Heart right ventricle (tissue), 16 donors: ENCODE results near the gene FBXO33. TPM values are rescaled to one million over a fixed set of nuclear protein-coding genes. Genes with fewer than 3 reads are reported as not detected.
"Not testable (repeated sequence)": the region's sequence is repeated elsewhere in the genome, so short reads cannot be mapped to it uniquely, and the experiment has no call there.

Experiments
- ATAC-seq, 8 donors: fragments of 200-7000 bp; cut with Tn5 transposase; one replicate each; pipeline ENCODE4 v1.9.1; 2020; ENCODE audit warnings: mild to moderate bottlenecking in 8 of 8, moderate library complexity in 8 of 8, moderate number of reproducible peaks in 1 of 8
- DNase-seq, 2 donors: peaks; one replicate each; pipeline ENCODE4 v3.0.0-alpha.2; 2020
- H3K27ac ChIP-seq, 10 donors: fragments of 200-600 bp; sonication (generic) in 2 of 10; one replicate each; pipeline versions ENCODE4 v1.5.0 to v1.8.0; 2020 to 2022; ENCODE audit warnings: mild to moderate bottlenecking in 3 of 10
- H3K27me3 ChIP-seq, 7 donors: fragments of 200-600 bp; one replicate each; pipeline ENCODE4 v1.8.0; 2021 to 2022; ENCODE audit warnings: mild to moderate bottlenecking in 2 of 7
- H3K36me3 ChIP-seq, 9 donors: fragments of 200-600 bp; sonication (generic) in 1 of 9; one replicate each; pipeline versions ENCODE4 v1.5.0 to v1.8.0; 2020 to 2022; ENCODE audit warnings: mild to moderate bottlenecking in 2 of 9
- H3K4me1 ChIP-seq, 9 donors: fragments of 200-600 bp; sonication (generic) in 1 of 9; one replicate each; pipeline versions ENCODE4 v1.5.0 to v1.8.0; 2020 to 2022; ENCODE audit warnings: mild to moderate bottlenecking in 4 of 9
- H3K4me3 ChIP-seq, 10 donors: fragments of 200-600 bp; sonication (generic) in 2 of 10; one replicate each; pipeline versions ENCODE4 v1.5.0 to v1.8.0; 2020 to 2022; ENCODE audit warnings: mild to moderate bottlenecking in 7 of 10, moderate library complexity in 2 of 10
- H3K9me3 ChIP-seq, 11 donors: fragments of 200-600 bp in 10 of 11; sonication (generic) in 2 of 11; one replicate each; pipeline versions ENCODE4 v1.5.0 to v1.8.0; 2013 to 2022; ENCODE audit warnings: mild to moderate bottlenecking in 2 of 11, control low read depth in 1 of 11, moderate library complexity in 1 of 11
- CTCF ChIP-seq, 9 donors: fragments of 200-600 bp; sonication (generic) in 2 of 9; IDR thresholded peaks; one replicate each; pipeline versions ENCODE4 v1.5.0 to v1.8.0; 2021 to 2022; ENCODE audit warnings: antibody characterized with exemption in 9 of 9, mild to moderate bottlenecking in 5 of 9, moderate library complexity in 1 of 9
- WGBS, 2 donors: extraction: QIAGEN DNeasy Blood & Tissue Kit; methylation state at CpG; one replicate each; pipeline ENCODE4 v1.1.7; 2013; ENCODE audit warnings: inconsistent platforms in 1 of 2; 5-methylcytosine and 5-hydroxymethylcytosine counted together
- intact Hi-C, 10 donors: fragments of 100-400 bp; cut with DNase I; formaldehyde crosslinking; loops; one replicate each; pipeline versions ENCODE4 v1.11.1 to v1.14.2; 2022
- polyA plus RNA-seq, 2 donors: library from polyadenylated mRNA; stranded (reverse); fragments of 200-250 nt; gene quantifications; one replicate each; pipeline ENCODE4 v1.2.3, GENCODE V29; 2013
- total RNA-seq, 10 donors: library from RNA; stranded (reverse); fragmentation: NEBNext Ultra II Directional in 3 of 10; extraction: Animal tissue kit (Norgen Biotek cat#: 25700) in 3 of 10; gene quantifications; one replicate each; pipeline versions ENCODE4 v1.2.1 to v1.2.4, GENCODE V29; 2021 to 2023
- donor health status: Arrhythmogenic right ventricular cardiomyopathy.
- donor health status: ischemic (EF 13 %, LVEDD 7.1; RV severe dilation, severe dysfunction).
- donor health status: healthy with polysubstance abuse.
- donor health status: DM: no; HTN: yes; CAD: no.
- donor health status: DM: no; HTN: no; CAD: no.
- donor health status: ischemic (EF 25% LVEDD 6.9; RV normal size, moderate dysfunction).
- donor health status: ischemic (EF 25% LVEDD 5.7; RV mildly dilated, moderate dysfunction).
- donor health status: healthy.
- donor health status: DM: yes; HTN: yes; CAD: no.
- donor health status: Ischemic cardiomyopathy.
- donor health status: ischemic (EF 35%, LVEDD 5.7; RV mildly dilated, moderate dysfunction).
- donor health status: nonischemic (EF 11% LVEDD 7.7; RV severe dilation, severe dysfunction).
- donor health status: DM: yes; HTN: yes; CAD: no.
- donor health status: PGD.
- donor health status: ischemic (EF 29% LVEDD 5.4; RV normal size, mild dysfunction).
- donor health status: nonischemic (EF 23%, LVEDD 6.1; RV moderate dilation, normal function).

FBXO33 gene
- total and polyA plus RNA-seq, 12 donors: 2.8 to 6.8 (median 4.8) TPM

GRCh38 chr14:39360316-39360715, 71.9 kb downstream of the FBXO33 start:
- no peaks in the 10 kb centered on the region for H3K4me1 ChIP-seq

GRCh38 chr14:39359069-39359468, 73.2 kb downstream of the FBXO33 start:
- H3K27me3 ChIP-seq, H3K4me3 ChIP-seq, ATAC-seq, intact Hi-C loops, DNase-seq, H3K27ac ChIP-seq, H3K4me1 ChIP-seq: not testable (repeated sequence)
- peaks cover 0 to 31% (median 3%) of the 10 kb centered on the region in 11 donors for H3K9me3 ChIP-seq
- peaks cover 0 to 36% (median 8%) of the 10 kb centered on the region in 9 donors for H3K36me3 ChIP-seq
- 92% methylated on average over 10 of the region's 10 CpGs for WGBS, 2 donors

More at GRCh38 chr14:39360316-39360715, 71.9 kb downstream of the FBXO33 start:
- DNase-seq (no peak), ATAC-seq (no peak)
- H3K4me3 ChIP-seq: no peak overlapping the region
- intact Hi-C loops: loop anchor here in 1 of 10 donors (10.0 kb wide), 1 partner anchor 246 kb away; the partner anchor contains the start of gene GEMIN2
- TF ChIP-seq CTCF (IDR thresholded peaks at IDR 0.05): no peak
- H3K36me3 ChIP-seq: peaks cover 0 to 45% (median 8%) of the 10 kb centered on the region in 9 donors
- no peaks in the 10 kb centered on the region for H3K27me3 ChIP-seq
- no peak overlapping the region for H3K27ac ChIP-seq
- H3K9me3 ChIP-seq: peaks cover 0 to 40% (median 15%) of the 10 kb centered on the region in 11 donors

- ATAC-seq (no peak), DNase-seq (no peak)
- no peak for TF ChIP-seq CTCF (IDR thresholded peaks at IDR 0.05)
- H3K27me3 ChIP-seq: no peaks in the 10 kb centered on the region
- peaks cover 0 to 72% (median 20%) of the 10 kb centered on the region in 9 donors for H3K36me3 ChIP-seq
- intact Hi-C loops: no loop called here
- 97% methylated on average over 9 of the region's 9 CpGs for WGBS, 2 donors
- H3K9me3 ChIP-seq: peaks cover 0 to 12% (median 0%) of the 10 kb centered on the region in 11 donors
- no peaks in the 10 kb centered on the region for H3K4me1 ChIP-seq
- H3K27ac ChIP-seq: no peak overlapping the region
- H3K4me3 ChIP-seq: no peak overlapping the region
Measured at GRCh38 chr14:39351708-39352107, 80.5 kb downstream of the FBXO33 start.

GRCh38 chr14:39350866-39351265, 81.4 kb downstream of the FBXO33 start:
- Histone ChIP-seq H3K36me3 (peaks cover 0 to 81% (median 26%) of the 10 kb centered on the region in 9 donors), H3K27me3 (no peaks in the 10 kb centered on the region), H3K4me3 (no peak overlapping the region), H3K4me1 (no peaks in the 10 kb centered on the region), H3K27ac (no peak overlapping the region), H3K9me3 (peaks cover 0 to 12% (median 0%) of the 10 kb centered on the region in 11 donors)
- DNase-seq (no peak), ATAC-seq (no peak)
- 93 to 95% methylated on average over 3 of the region's 3 CpGs for WGBS, 2 donors
- intact Hi-C loops: no loop called here
- TF ChIP-seq CTCF (IDR thresholded peaks at IDR 0.05): no peak

Other genes starting within 250 kb of the FBXO33 start
- gene MIA2, start 198.5 kb downstream of the FBXO33 start, total RNA-seq: 10 to 100 TPM; 17.8 to 34.2 (median 22.3) TPM
- gene MIA2, start 198.5 kb downstream of the FBXO33 start, polyA plus RNA-seq: 10 to 100 TPM in 1 of 2 donors, 1 to 10 TPM in 1; 8.0 to 34.6 TPM